DND-41 (cell line): ENCODE data around the gene PTPRCAP.

Experiments
- CTCF ChIP-seq: IDR thresholded peaks from 2 replicates; pipeline ENCODE4 v1.5.1; 2012; ENCODE audit warnings: borderline replicate concordance, low read length, moderate library complexity, mild to moderate bottlenecking; ENCODE audit not compliant: poor library complexity, severe bottlenecking; ENCODE audit errors: extremely low read depth
- EZH2 ChIP-seq: IDR thresholded peaks from 3 replicates; pipeline ENCODE4 v1.6.1; 2012; ENCODE audit warnings: borderline replicate concordance, low read depth, mild to moderate bottlenecking, moderate library complexity, low read length, inconsistent platforms; ENCODE audit not compliant: severe bottlenecking

GRCh38 chr11:67468456-67468758 lies 30.9 kb upstream of the PTPRCAP start:
- no peak for TF ChIP-seq CTCF
- no peak for TF ChIP-seq EZH2
